ENCODE data around the gene ERICH4. TPM values are rescaled to one million over a fixed set of nuclear protein-coding genes. Genes with fewer than 3 reads are reported as not detected.
"Not testable (repeated sequence)": the region's sequence is repeated elsewhere in the genome, so short reads cannot be mapped to it uniquely, and the experiment has no call there.

The ERICH4 gene
- polyA plus RNA-seq, 2 of the 4 experiments (the other 2 are of a cell fraction), result 0.26 TPM; not detected in 1

GRCh38 chr19:41480336-41480735 lies 37.4 kb downstream of the ERICH4 start:
- POLR2A ChIA-PET, result no interaction called here
- Histone ChIP-seq H3K4me1 (no peaks in the 10 kb centered on the region), H3K4me3 (no peak overlapping the region), H3K4me2 (no peak overlapping the region), H3K9me3 (peaks cover 39% of the 10 kb centered on the region), H3K27ac (no peak overlapping the region)
- FAIRE-seq (no peak), ATAC-seq (no peak), DNase-seq (ENCODE audit: low read depth in 1 of 2, low spot score in 1 of 2) (no peak)
- TF ChIP-seq CEBPB (IDR thresholded peaks at IDR 0.05), result no peak
- TF ChIP-seq ZNF302 (CRISPR knock-in tag; IDR thresholded peaks at IDR 0.05), result no peak
- TF ChIP-seq CHD2 (IDR thresholded peaks at IDR 0.05; ENCODE audit: low read length, partially characterized antibody), result no peak
- 64% methylated on average over 12 of the region's 12 CpGs for WGBS (ENCODE audit: missing lambda C conversion rate)
- CTCF ChIA-PET, result interaction anchor here (0.5 to 6.1 kb wide), 7 partner anchors 31 to 352 kb away, joined by 3 to 45 read pairs (median 3); no protein-coding TSS in a partner anchor

GRCh38 chr19:41484822-41485221 lies 41.9 kb downstream of the ERICH4 start:
- ChIA-PET CTCF (interaction anchor here (0.8 to 4.9 kb wide), 6 partner anchors 10 to 86 kb away, joined by 3 to 34 read pairs (median 4); no protein-coding TSS in a partner anchor), POLR2A (no interaction called here)
- H3K4me1 ChIP-seq, result no peaks in the 10 kb centered on the region
- H3K27ac ChIP-seq, result no peak overlapping the region
- peaks cover 57% of the 10 kb centered on the region for H3K9me3 ChIP-seq
- 20% methylated on average over 4 of the region's 4 CpGs for WGBS (ENCODE audit: missing lambda C conversion rate)
- FAIRE-seq (no peak), DNase-seq (ENCODE audit: low read depth in 1 of 2, low spot score in 1 of 2) (no peak), ATAC-seq (no peak)
- no peak overlapping the region for H3K4me2 ChIP-seq
- H3K4me3 ChIP-seq, result no peak overlapping the region
- TF ChIP-seq TP53 (CRISPR knock-in tag; IDR thresholded peaks at IDR 0.05) (no peak), RCOR1 (IDR thresholded peaks at IDR 0.05; ENCODE audit: low read depth, low read length) (no peak), CEBPB (IDR thresholded peaks at IDR 0.05) (no peak), EHF (CRISPR knock-in tag; IDR thresholded peaks at IDR 0.05) (no peak), FOXS1 (CRISPR knock-in tag; IDR thresholded peaks at IDR 0.05) (no peak), ZFP36 (IDR thresholded peaks at IDR 0.05; ENCODE audit: borderline replicate concordance, partially characterized antibody) (no peak), HOXB13 (CRISPR knock-in tag; IDR thresholded peaks at IDR 0.05; ENCODE audit: low read depth) (no peak), HEYL (CRISPR knock-in tag; IDR thresholded peaks at IDR 0.05) (no peak), E2F6 (IDR thresholded peaks at IDR 0.05; ENCODE audit: borderline replicate concordance, low read depth) (no peak), KDM1A (IDR thresholded peaks at IDR 0.05; ENCODE audit: low read depth) (no peak), ZSCAN20 (CRISPR knock-in tag; IDR thresholded peaks at IDR 0.05) (no peak), CHD2 (IDR thresholded peaks at IDR 0.05; ENCODE audit: low read length, partially characterized antibody) (no peak), GATA3 (IDR thresholded peaks at IDR 0.05; ENCODE audit: borderline replicate concordance) (no peak), RFX5 (IDR thresholded peaks at IDR 0.05) (no peak), ESRRA (IDR thresholded peaks at IDR 0.05; ENCODE audit: borderline replicate concordance, low read length) (no peak)
- TF ChIP-seq, protein P1, sequence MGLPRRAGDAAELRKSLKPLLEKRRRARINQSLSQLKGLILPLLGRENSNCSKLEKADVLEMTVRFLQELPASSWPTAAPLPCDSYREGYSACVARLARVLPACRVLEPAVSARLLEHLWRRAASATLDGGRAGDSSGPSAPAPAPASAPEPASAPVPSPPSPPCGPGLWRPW (IDR thresholded peaks at IDR 0.05), result no peak

- H3K4me1 ChIP-seq; H3K4me2 ChIP-seq; FAIRE-seq; H3K4me3 ChIP-seq; POLR2A ChIA-PET; H3K27ac ChIP-seq; ATAC-seq; DNase-seq (ENCODE audit: low read depth in 1 of 2, low spot score in 1 of 2): not testable (repeated sequence)
- WGBS (ENCODE audit: missing lambda C conversion rate), result 10% methylated on average over 4 of the region's 4 CpGs
- peaks cover 50% of the 10 kb centered on the region for H3K9me3 ChIP-seq
- CTCF ChIA-PET, result interaction anchor here (0.6 to 4.9 kb wide), 8 partner anchors 10 to 266 kb away, joined by 3 to 34 read pairs (median 5); no protein-coding TSS in a partner anchor
- peak in 1 of 2 experiments; percentile 10; a peak in 1 of 4 replicates for TF ChIP-seq CEBPB (IDR thresholded peaks at IDR 0.05)
Measured at GRCh38 chr19:41486953-41487352, 44.0 kb downstream of the ERICH4 start.

- Histone ChIP-seq H3K9me3 (peaks cover 4% of the 10 kb centered on the region; the same call in 1 of the 3 replicates), H3K4me2 (no peak overlapping the region), H3K27ac (no peak overlapping the region), H3K4me1 (no peaks in the 10 kb centered on the region), H3K4me3 (no peak overlapping the region)
- ChIA-PET CTCF (interaction anchor here (0.8 to 2.6 kb wide), 2 partner anchors 71 to 77 kb away, joined by 3 to 13 read pairs; no protein-coding TSS in a partner anchor), POLR2A (no interaction called here)
- DNase-seq (ENCODE audit: low read depth in 1 of 2, low spot score in 1 of 2), result no peak
- 81% methylated on average over 5 of the region's 5 CpGs for WGBS (ENCODE audit: missing lambda C conversion rate)
- ATAC-seq, result no peak
- peak; percentile 94 for FAIRE-seq
- TF ChIP-seq TFCP2L1 (CRISPR knock-in tag; IDR thresholded peaks at IDR 0.05) (no peak), EHF (CRISPR knock-in tag; IDR thresholded peaks at IDR 0.05) (no peak), CBX2 (IDR thresholded peaks at IDR 0.05; ENCODE audit: borderline replicate concordance, low read depth) (no peak), E2F6 (IDR thresholded peaks at IDR 0.05; ENCODE audit: borderline replicate concordance, low read depth) (no peak), HDAC2 (IDR thresholded peaks at IDR 0.05) (no peak), HOXB5 (CRISPR knock-in tag; IDR thresholded peaks at IDR 0.05) (no peak), NPAS2 (CRISPR knock-in tag; IDR thresholded peaks at IDR 0.05; ENCODE audit: borderline replicate concordance) (no peak), POLR2A (IDR thresholded peaks at IDR 0.05; ENCODE audit: low read length) (no peak), REST (IDR thresholded peaks at IDR 0.05) (no peak), ZSCAN20 (CRISPR knock-in tag; IDR thresholded peaks at IDR 0.05) (no peak), CEBPB (IDR thresholded peaks at IDR 0.05) (no peak)
- TF ChIP-seq, protein P2, sequence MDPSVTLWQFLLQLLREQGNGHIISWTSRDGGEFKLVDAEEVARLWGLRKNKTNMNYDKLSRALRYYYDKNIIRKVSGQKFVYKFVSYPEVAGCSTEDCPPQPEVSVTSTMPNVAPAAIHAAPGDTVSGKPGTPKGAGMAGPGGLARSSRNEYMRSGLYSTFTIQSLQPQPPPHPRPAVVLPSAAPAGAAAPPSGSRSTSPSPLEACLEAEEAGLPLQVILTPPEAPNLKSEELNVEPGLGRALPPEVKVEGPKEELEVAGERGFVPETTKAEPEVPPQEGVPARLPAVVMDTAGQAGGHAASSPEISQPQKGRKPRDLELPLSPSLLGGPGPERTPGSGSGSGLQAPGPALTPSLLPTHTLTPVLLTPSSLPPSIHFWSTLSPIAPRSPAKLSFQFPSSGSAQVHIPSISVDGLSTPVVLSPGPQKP (IDR thresholded peaks at IDR 0.05; ENCODE audit: low read depth, low read length), result no peak
Measured at GRCh38 chr19:41492843-41493242, 49.9 kb downstream of the ERICH4 start.
